Suprapubic skin (tissue), 4 donors: Measurements from ENCODE around the gene METRNL. TPM values are rescaled to one million over a fixed set of nuclear protein-coding genes. Genes with fewer than 3 reads are reported as not detected.

Experiments
- DNase-seq, 2 donors: peaks; one replicate each; pipeline ENCODE4 v3.0.0-alpha.2; 2019; ENCODE audit warnings: low spot score in 2 of 2
- H3K27ac ChIP-seq: fragments of 200-600 bp; sonication (generic); one replicate; pipeline ENCODE4 v1.5.1; 2019
- H3K27me3 ChIP-seq: fragments of 200-600 bp; sonication (generic); one replicate; pipeline ENCODE4 v1.5.1; 2019
- H3K36me3 ChIP-seq: fragments of 200-600 bp; sonication (generic); one replicate; pipeline ENCODE4 v1.5.1; 2019
- H3K4me1 ChIP-seq: fragments of 200-600 bp; sonication (generic); one replicate; pipeline ENCODE4 v1.5.1; 2019
- H3K4me3 ChIP-seq: fragments of 200-600 bp; sonication (generic); one replicate; pipeline ENCODE4 v1.5.1; 2019; ENCODE audit warnings: mild to moderate bottlenecking
- H3K9me3 ChIP-seq: fragments of 200-600 bp; sonication (generic); one replicate; pipeline ENCODE4 v1.5.1; 2019
- EP300 ChIP-seq: sonication (generic); formaldehyde crosslinking; IDR thresholded peaks from one replicate; pipeline ENCODE4 v1.6.1; 2017; ENCODE audit warnings: antibody characterized with exemption
- POLR2A ChIP-seq, 2 donors: fragments of 450-650 bp; IDR thresholded peaks; one replicate each; pipeline ENCODE4 v1.6.1; 2017; ENCODE audit warnings: antibody characterized with exemption in 2 of 2, mild to moderate bottlenecking in 2 of 2, moderate library complexity in 2 of 2
- POLR2AphosphoS5 ChIP-seq, 3 donors: sonication (generic); formaldehyde crosslinking; IDR thresholded peaks; one replicate each; pipeline ENCODE4 v1.6.1; 2017; ENCODE audit warnings: antibody characterized with exemption in 3 of 3
- WGBS: methylation state at CpG from one replicate; pipeline ENCODE4 v1.1.5; 2018; 5-methylcytosine and 5-hydroxymethylcytosine counted together
- total RNA-seq, 4 donors: library from RNA; depleted of rRNA; stranded (reverse); fragments of >200 nt; gene quantifications; one replicate each; pipeline ENCODE4 v1.1.0, GENCODE V29; 2016
- TF ChIP-seq, protein P1 (sequence below), 2 donors: fragments of 200-600 bp in 1 of 2; fragments of 450-650 bp in 1 of 2; sonication (generic) in 1 of 2; IDR thresholded peaks; one replicate each; pipeline ENCODE4 v1.5.1; 2016 to 2019; ENCODE audit warnings: antibody characterized with exemption in 2 of 2, mild to moderate bottlenecking in 1 of 2, moderate library complexity in 1 of 2

METRNL gene
- total RNA-seq, 4 donors from 2014 or later = 59.1 to 222 (median 155) TPM

DNA sequence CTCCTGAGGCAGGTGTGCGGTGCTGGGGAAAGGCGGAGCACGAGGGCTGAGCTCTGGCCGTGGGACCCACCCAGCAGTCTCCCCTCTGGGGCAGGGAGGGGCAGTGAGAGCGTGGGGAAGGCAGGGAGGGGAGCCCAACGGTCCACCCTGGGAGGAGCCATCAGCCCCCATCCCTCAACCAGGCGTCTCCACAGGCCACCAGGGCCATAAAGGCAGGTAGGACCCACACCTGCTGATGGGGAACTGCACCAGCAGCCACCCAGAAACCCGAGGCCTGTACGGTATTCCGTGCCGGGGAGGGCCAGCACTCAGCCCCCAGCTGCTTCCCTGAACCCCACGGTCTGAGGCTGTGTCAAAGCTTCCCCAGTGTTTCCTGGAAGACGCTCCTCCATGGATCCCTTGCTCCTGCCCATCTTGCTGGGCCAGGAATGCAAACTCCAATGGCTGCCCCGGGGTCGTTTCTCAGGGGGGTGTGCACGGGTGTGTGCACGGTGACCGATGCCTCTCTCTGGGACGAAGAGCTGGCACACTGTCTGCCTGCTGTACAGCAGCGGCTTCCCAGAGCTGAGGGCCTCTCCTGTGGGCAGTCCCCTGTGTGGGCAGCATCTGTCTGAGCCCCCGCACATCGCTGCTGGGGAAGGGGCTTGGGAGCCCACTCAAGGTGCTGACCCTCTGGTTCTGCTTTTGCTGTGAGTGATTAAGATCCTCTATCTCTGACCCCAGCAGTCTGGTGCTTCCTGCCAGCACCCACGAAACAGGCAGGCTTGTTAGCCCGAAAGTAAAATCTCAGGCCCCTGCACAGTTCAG is 17.2 kb upstream of the METRNL start:
- H3K9me3 ChIP-seq = no peaks in the 10 kb centered on the region
- no peak overlapping the region for H3K27ac ChIP-seq
- no peak for DNase-seq
- no peak overlapping the region for H3K4me3 ChIP-seq
- no peaks in the 10 kb centered on the region for H3K36me3 ChIP-seq
- TF ChIP-seq POLR2A (IDR thresholded peaks at IDR 0.05) (no peak), EP300 (no peak), POLR2AphosphoS5 (IDR thresholded peaks at IDR 0.05) (no peak)
- TF ChIP-seq, protein P1, sequence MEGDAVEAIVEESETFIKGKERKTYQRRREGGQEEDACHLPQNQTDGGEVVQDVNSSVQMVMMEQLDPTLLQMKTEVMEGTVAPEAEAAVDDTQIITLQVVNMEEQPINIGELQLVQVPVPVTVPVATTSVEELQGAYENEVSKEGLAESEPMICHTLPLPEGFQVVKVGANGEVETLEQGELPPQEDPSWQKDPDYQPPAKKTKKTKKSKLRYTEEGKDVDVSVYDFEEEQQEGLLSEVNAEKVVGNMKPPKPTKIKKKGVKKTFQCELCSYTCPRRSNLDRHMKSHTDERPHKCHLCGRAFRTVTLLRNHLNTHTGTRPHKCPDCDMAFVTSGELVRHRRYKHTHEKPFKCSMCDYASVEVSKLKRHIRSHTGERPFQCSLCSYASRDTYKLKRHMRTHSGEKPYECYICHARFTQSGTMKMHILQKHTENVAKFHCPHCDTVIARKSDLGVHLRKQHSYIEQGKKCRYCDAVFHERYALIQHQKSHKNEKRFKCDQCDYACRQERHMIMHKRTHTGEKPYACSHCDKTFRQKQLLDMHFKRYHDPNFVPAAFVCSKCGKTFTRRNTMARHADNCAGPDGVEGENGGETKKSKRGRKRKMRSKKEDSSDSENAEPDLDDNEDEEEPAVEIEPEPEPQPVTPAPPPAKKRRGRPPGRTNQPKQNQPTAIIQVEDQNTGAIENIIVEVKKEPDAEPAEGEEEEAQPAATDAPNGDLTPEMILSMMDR (IDR thresholded peaks at IDR 0.05) = no peak
- H3K27me3 ChIP-seq = no peaks in the 10 kb centered on the region
- peaks cover 23% of the 10 kb centered on the region for H3K4me1 ChIP-seq
- WGBS = 86% methylated on average over 17 of the region's 24 CpGs

DNA sequence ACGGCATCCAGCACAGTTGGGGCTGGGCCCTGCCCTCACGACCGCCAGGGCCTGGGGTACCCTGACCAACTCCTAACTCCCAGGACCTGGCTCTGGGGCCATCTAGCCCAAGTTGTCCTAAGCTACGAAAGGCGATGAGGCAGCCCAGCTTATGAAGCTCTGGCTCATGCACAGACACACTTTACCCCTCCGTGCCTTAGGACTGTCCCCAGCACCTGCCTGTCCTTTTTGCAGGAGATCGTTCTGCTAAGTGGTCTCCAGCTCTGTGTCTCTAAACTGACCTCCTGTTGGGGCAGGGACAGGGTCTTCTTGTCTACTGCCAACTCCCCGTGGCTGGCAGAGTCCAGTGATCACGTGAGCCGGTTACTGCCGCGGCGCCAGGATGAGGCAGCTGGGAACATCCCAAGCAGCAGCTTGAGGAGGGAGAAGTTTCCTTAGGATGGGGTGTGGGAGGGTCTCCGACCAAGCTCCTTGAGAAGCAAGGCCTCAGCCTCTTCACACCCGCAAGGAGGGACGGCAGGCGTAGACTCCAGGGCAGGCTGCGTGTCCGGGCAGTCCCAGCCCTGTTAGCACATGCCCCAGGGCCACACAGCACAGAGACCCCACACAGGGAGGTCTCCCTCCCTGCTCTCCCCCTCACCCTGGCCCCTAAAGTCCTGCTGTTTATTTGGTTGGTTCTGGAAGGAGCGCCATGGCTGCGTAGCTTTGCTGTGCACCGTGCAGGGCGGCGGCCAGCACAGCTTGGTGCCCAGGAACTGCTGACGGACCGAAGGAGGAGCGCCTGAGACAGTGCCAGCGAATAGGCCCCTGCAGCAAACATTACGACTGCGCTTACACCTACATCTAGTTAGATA is 16.4 kb upstream of the METRNL start:
- Histone ChIP-seq H3K27me3 (no peaks in the 10 kb centered on the region), H3K4me1 (peaks cover 23% of the 10 kb centered on the region), H3K27ac (peak overlapping the region; percentile 5), H3K9me3 (no peaks in the 10 kb centered on the region), H3K4me3 (no peak overlapping the region), H3K36me3 (no peaks in the 10 kb centered on the region)
- TF ChIP-seq, protein P1 (IDR thresholded peaks at IDR 0.05) = no peak
- TF ChIP-seq POLR2A (IDR thresholded peaks at IDR 0.05) (no peak), POLR2AphosphoS5 (IDR thresholded peaks at IDR 0.05) (no peak), EP300 (no peak)
- peak; percentile 48 to 60 for DNase-seq
- WGBS = 58% methylated on average over 28 of the region's 30 CpGs

DNA sequence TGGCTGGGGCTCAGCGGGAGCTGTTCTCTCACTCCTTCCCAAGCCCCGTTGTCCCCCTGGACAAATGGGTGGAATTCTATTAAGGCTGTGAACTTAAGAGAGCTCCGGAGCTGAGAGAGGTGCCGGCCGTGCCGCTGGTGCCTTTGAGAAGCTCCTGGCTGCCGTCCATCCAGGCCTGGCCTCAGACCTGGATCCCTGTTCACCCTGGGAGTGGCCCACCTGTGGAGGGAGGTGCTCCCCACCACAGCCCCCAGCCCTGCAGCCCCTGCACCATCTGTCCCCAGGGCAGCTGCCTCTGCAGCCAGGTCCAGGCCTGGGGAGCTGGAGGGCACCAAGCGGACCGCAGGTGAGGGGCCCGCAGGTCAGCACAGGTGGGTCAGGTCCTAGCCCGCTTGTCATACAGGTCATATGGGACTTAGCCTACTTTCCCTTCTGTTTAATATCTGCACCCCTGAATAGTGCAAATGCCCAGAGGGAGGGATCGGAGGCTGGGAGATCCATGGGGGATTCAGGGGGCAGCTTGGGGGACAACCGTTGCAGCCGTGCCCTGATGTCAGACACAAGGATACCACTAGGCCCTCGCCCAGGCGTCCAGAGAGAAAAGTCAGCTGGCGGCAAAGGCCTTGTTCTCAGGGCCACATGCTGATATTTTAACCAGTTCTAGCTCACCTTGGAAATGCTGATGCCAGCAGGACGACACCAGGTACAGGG is 15.2 kb upstream of the METRNL start:
- Histone ChIP-seq H3K36me3 (no peaks in the 10 kb centered on the region), H3K27ac (no peak overlapping the region), H3K9me3 (no peaks in the 10 kb centered on the region), H3K4me1 (peaks cover 23% of the 10 kb centered on the region), H3K27me3 (no peaks in the 10 kb centered on the region), H3K4me3 (no peak overlapping the region)
- WGBS = 90% methylated on average over 9 of the region's 18 CpGs
- TF ChIP-seq POLR2AphosphoS5 (IDR thresholded peaks at IDR 0.05) = no peak
- TF ChIP-seq, protein P1 (IDR thresholded peaks at IDR 0.05) = no peak
- no peak for TF ChIP-seq POLR2A (IDR thresholded peaks at IDR 0.05)
- no peak for TF ChIP-seq EP300
- DNase-seq = peak; percentile 57 to 69

DNA sequence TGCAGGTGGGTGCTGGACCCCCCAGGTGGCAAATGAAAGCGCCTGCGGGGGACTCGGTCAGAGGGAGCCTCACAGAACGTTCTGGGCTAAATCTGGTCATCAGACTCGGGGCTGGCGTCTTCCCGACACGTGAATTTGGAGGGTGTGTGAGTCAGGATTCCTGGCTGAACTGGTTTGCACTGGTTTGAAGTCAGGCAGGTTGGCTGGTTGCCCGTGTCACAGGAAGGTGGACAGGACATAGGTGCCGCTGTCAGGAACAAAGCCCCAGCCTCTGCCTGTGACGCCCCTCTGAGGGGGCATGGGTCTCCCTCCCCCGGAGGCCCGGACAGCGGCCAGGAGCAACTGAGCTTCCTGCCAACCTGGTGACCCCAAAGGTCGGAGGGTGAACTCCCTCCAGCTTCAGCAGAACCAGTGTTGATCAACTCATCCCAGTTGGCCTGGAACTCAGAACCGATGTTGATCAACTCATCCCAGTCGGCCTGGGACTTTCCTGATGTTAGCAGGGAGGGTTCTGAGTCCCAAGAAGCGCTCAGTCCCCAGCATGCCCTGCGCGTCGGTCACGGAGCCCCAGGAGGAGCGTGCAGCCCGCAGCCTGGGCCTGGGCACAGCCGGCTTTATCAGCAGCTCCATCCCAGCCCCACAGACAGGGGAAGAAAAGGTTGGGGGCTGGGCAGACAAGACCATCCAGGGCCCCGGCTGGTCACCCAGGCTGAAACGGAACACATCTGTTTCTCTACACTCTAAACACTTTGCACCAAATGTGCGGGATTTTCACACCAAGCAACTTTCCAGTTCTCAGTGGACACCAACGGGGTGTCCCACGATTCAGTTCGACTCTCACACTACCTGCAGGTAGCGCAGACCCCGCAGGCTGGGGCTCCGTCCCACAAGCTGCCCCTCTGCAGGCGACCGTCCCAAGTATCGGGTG is 14.4 kb upstream of the METRNL start:
- H3K27me3 ChIP-seq = no peaks in the 10 kb centered on the region
- no peak overlapping the region for H3K27ac ChIP-seq
- H3K4me1 ChIP-seq = peaks cover 23% of the 10 kb centered on the region
- DNase-seq = peak; percentile 67 to 84
- TF ChIP-seq EP300 (no peak), POLR2AphosphoS5 (IDR thresholded peaks at IDR 0.05) (no peak), POLR2A (IDR thresholded peaks at IDR 0.05) (no peak)
- TF ChIP-seq, protein P1 (IDR thresholded peaks at IDR 0.05) = no peak
- no peaks in the 10 kb centered on the region for H3K9me3 ChIP-seq
- H3K4me3 ChIP-seq = no peak overlapping the region
- no peaks in the 10 kb centered on the region for H3K36me3 ChIP-seq
- 75% methylated on average over 31 of the region's 37 CpGs for WGBS
